ENCODE results near the gene FLRT1. TPM values are rescaled to one million over a fixed set of nuclear protein-coding genes. Genes with fewer than 3 reads are reported as not detected.

The FLRT1 gene
- total RNA-seq, 1 donor from 2014 or later, result 3.7 TPM

DNA sequence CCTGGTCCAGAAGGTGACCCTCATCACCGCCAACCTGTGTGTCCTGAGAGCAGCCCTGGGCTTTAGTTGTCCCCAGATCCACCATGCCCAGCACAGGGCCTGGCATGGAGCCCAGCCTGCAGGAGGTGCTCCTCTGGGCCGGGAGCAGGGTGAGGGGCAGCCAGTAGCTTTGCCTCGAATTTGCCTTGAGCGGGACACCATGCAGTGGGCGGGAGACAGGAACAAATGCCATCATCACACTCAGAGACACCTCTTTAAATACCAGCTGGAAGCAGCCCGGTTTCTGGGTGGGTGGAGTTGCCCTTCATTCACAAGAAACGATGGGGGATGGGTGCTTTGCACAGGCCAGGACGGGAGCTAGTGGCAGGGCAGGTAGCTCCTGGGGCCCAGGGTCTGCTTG, 19.3 kb downstream of the FLRT1 start:
- Mint-ChIP-seq H3K9me3 (ENCODE audit: unreplicated experiment) (peaks cover 2% of the 10 kb centered on the region), H3K27me3 (ENCODE audit: unreplicated experiment) (peaks cover 3% of the 10 kb centered on the region), H3K4me1 (ENCODE audit: low read depth, unreplicated experiment) (peaks cover 30% of the 10 kb centered on the region), H3K36me3 (ENCODE audit: unreplicated experiment) (no peaks in the 10 kb centered on the region), H3K4me3 (ENCODE audit: unreplicated experiment) (peak overlapping the region; percentile 68), H3K27ac (ENCODE audit: unreplicated experiment) (peak overlapping the region; percentile 82)
- TF ChIP-seq, protein P1, sequence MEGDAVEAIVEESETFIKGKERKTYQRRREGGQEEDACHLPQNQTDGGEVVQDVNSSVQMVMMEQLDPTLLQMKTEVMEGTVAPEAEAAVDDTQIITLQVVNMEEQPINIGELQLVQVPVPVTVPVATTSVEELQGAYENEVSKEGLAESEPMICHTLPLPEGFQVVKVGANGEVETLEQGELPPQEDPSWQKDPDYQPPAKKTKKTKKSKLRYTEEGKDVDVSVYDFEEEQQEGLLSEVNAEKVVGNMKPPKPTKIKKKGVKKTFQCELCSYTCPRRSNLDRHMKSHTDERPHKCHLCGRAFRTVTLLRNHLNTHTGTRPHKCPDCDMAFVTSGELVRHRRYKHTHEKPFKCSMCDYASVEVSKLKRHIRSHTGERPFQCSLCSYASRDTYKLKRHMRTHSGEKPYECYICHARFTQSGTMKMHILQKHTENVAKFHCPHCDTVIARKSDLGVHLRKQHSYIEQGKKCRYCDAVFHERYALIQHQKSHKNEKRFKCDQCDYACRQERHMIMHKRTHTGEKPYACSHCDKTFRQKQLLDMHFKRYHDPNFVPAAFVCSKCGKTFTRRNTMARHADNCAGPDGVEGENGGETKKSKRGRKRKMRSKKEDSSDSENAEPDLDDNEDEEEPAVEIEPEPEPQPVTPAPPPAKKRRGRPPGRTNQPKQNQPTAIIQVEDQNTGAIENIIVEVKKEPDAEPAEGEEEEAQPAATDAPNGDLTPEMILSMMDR (IDR thresholded peaks at IDR 0.05; ENCODE audit: partially characterized antibody, unreplicated experiment), result no peak
- DNase-seq, result no peak

DNA sequence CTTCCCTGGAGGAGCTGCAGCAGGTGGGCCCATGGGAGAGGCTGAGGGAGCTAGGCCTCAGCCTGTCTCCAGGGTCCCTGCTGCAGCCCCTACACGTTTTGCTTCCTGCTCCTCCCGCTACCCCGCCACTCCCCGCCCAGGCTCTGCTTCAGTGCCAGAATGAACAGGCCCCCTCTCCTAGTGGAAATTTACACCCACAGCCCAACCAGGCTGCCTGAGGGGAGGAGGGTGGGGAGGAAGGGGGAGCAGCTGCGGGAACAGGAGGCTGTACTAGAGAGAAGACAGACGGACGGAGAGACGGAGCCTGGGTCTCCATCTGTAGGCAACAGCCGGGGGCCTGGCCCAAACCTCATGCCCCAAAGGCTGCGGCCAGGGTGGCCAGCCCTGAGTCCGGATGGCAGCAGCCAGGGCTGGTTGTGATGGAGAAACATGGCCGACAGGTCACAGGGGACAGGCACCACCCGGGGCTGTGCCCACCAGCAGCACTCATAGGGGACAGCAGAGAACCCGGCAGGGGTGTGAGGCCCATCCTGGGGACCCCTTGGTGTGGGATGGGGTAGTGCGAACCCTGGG, 20.6 kb downstream of the FLRT1 start:
- peaks cover 7% of the 10 kb centered on the region for H3K9me3 Mint-ChIP-seq (ENCODE audit: unreplicated experiment)
- peaks cover 3% of the 10 kb centered on the region for H3K27me3 Mint-ChIP-seq (ENCODE audit: unreplicated experiment)
- H3K27ac Mint-ChIP-seq (ENCODE audit: unreplicated experiment), result peak overlapping the region; percentile 84
- H3K36me3 Mint-ChIP-seq (ENCODE audit: unreplicated experiment), result no peaks in the 10 kb centered on the region
- H3K4me3 Mint-ChIP-seq (ENCODE audit: unreplicated experiment), result no peak overlapping the region
- peaks cover 33% of the 10 kb centered on the region for H3K4me1 Mint-ChIP-seq (ENCODE audit: low read depth, unreplicated experiment)
- TF ChIP-seq, protein P1 (IDR thresholded peaks at IDR 0.05; ENCODE audit: partially characterized antibody, unreplicated experiment), result no peak
- DNase-seq, result peak; percentile 64

DNA sequence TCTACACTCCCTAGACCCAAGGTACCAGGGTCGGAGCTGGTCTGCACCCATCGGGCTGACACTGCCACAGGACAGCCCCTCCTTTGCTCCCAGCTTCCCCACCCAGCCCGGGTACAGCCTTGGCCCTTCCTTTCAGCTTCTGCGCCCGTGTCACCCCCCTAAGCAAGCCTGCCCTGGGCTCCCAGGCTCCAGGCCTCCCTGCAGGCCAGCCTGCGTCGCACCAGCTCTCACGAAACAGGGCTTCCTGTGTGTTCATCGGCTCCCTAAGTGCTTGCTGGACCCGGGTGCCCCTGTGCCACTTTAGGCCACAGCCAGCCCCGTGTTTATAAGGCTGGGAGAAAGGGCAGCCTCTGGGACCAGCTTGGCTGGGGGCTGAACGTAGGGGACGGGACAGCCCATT, 21.1 kb downstream of the FLRT1 start:
- peak overlapping the region; percentile 84 for H3K27ac Mint-ChIP-seq (ENCODE audit: unreplicated experiment)
- H3K27me3 Mint-ChIP-seq (ENCODE audit: unreplicated experiment), result peaks cover 2% of the 10 kb centered on the region

DNA sequence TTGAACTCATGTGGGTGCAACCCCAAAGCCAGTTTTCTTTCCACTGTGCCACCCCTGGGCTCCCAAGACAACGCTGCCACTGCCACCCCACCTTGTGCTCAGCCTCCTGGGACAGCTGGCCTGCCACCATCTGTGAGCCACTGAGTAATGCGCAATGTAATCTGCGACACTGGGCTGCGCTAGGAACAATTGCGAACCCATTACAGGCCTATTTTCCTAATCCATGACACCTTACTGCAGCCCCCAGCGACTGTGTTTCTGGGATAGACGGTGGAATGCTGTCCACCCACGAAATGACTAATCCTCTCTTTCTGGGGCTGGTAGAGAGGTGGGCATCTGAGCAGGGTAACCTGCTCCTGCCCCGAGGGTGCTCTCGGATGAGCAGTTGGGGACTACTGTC, 22.2 kb downstream of the FLRT1 start:
- DNase-seq, result no peak
- Mint-ChIP-seq H3K36me3 (ENCODE audit: unreplicated experiment) (no peaks in the 10 kb centered on the region), H3K27ac (ENCODE audit: unreplicated experiment) (no peak overlapping the region), H3K4me3 (ENCODE audit: unreplicated experiment) (no peak overlapping the region), H3K9me3 (ENCODE audit: unreplicated experiment) (peaks cover 7% of the 10 kb centered on the region), H3K4me1 (ENCODE audit: low read depth, unreplicated experiment) (peaks cover 35% of the 10 kb centered on the region), H3K27me3 (ENCODE audit: unreplicated experiment) (no peaks in the 10 kb centered on the region)
- TF ChIP-seq, protein P1 (IDR thresholded peaks at IDR 0.05; ENCODE audit: partially characterized antibody, unreplicated experiment), result no peak

More for the DNA sequence above, 21.1 kb downstream of the FLRT1 start:
- DNase-seq, result no peak
- Mint-ChIP-seq H3K4me1 (ENCODE audit: low read depth, unreplicated experiment) (peaks cover 33% of the 10 kb centered on the region), H3K36me3 (ENCODE audit: unreplicated experiment) (no peaks in the 10 kb centered on the region), H3K4me3 (ENCODE audit: unreplicated experiment) (no peak overlapping the region), H3K9me3 (ENCODE audit: unreplicated experiment) (peaks cover 7% of the 10 kb centered on the region)
- TF ChIP-seq, protein P1 (IDR thresholded peaks at IDR 0.05; ENCODE audit: partially characterized antibody, unreplicated experiment), result no peak

DNA sequence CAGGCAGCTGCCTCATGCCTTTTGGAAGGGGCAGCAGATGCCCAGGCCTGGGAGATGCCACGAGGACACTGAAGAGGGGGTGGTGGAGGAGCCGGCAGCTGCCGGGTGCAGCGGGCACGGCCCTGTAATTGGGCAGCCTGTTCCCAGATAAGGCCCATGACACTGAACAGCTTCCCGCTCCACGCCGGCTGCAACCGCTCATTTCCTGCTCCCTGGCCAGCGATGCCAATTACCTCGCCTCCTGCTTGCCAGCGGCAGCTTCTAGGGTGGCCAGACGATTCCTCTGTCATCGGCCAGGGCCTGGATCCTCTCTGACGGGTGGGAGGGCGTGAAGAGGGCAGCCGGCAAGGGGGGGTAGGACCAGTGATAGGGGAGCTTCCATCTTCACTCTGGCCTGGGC, 22.8 kb downstream of the FLRT1 start:
- no peak for DNase-seq
- H3K4me3 Mint-ChIP-seq (ENCODE audit: unreplicated experiment), result no peak overlapping the region
- no peaks in the 10 kb centered on the region for H3K27me3 Mint-ChIP-seq (ENCODE audit: unreplicated experiment)
- no peaks in the 10 kb centered on the region for H3K36me3 Mint-ChIP-seq (ENCODE audit: unreplicated experiment)
- peaks cover 9% of the 10 kb centered on the region for H3K9me3 Mint-ChIP-seq (ENCODE audit: unreplicated experiment)
- no peak overlapping the region for H3K27ac Mint-ChIP-seq (ENCODE audit: unreplicated experiment)
- TF ChIP-seq, protein P1 (IDR thresholded peaks at IDR 0.05; ENCODE audit: partially characterized antibody, unreplicated experiment), result no peak
- H3K4me1 Mint-ChIP-seq (ENCODE audit: low read depth, unreplicated experiment), result peaks cover 36% of the 10 kb centered on the region

Measured in glutamatergic neuron (in vitro differentiated cells).